ENCODE results near the gene SPON1.

DNA sequence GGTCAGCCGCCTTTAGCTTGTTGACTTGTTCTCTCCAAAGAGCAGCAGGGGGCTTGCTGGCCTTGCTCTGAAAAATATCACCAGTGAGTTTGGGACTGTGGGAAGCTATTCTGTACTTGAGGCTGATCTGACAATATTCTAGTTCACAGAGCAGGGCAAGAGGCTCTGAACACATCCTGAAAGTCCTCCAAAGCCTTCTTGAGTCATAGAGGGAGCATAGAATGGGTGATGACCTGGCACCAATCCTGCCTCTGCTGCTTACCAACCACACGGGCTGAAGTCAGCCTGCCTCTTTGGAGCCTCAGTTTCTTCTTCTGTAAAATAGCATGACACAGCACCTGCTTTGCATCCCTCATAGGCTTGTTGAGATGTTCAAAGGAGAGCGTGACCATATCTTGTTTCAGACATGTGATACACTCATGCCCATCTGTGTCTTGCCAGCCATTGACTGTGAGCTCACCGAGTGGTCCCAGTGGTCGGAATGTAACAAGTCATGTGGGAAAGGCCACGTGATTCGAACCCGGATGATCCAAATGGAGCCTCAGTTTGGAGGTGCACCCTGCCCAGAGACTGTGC lies 299.8 kb downstream of the SPON1 start:
- no peak for TF ChIP-seq CHD2 (IDR thresholded peaks at IDR 0.05; ENCODE audit: low read length, partially characterized antibody)
- TF ChIP-seq GATA3 (IDR thresholded peaks at IDR 0.05; ENCODE audit: borderline replicate concordance): no peak
- TF ChIP-seq CHD4 (IDR thresholded peaks at IDR 0.05; ENCODE audit: borderline replicate concordance): no peak
- no peak for TF ChIP-seq CTCF (IDR thresholded peaks at IDR 0.05)
- TF ChIP-seq POLR2A (IDR thresholded peaks at IDR 0.05; ENCODE audit: low read length): no peak
- TF ChIP-seq RAD21 (conservative IDR thresholded peaks at IDR 0.05 in 1 of 2, IDR thresholded peaks at IDR 0.05 in 1 of 2): no peak
- TF ChIP-seq EHF (CRISPR knock-in tag; IDR thresholded peaks at IDR 0.05): no peak
- TF ChIP-seq EP300 (IDR thresholded peaks at IDR 0.05): no peak
- no peak for TF ChIP-seq RFX5 (IDR thresholded peaks at IDR 0.05)
- no peak for TF ChIP-seq SMC3 (IDR thresholded peaks at IDR 0.05)
- no peak for TF ChIP-seq HOXA7 (CRISPR knock-in tag; IDR thresholded peaks at IDR 0.05)

Measured in A549 (cell line).